Mononuclear cell (primary cell): Measurements from ENCODE around the gene ZGRF1. TPM values are rescaled to one million over a fixed set of nuclear protein-coding genes. Genes with fewer than 3 reads are reported as not detected.
"Not testable (repeated sequence)": the region's sequence is repeated elsewhere in the genome, so short reads cannot be mapped to it uniquely, and the experiment has no call there.

Experiments used
- H3K27me3 ChIP-seq: 2 replicates; pipeline ENCODE4 v1.6.0; 2011; ENCODE audit warnings: low read length, control low read depth; ENCODE audit not compliant: insufficient read depth
- H3K4me1 ChIP-seq: 2 replicates; pipeline ENCODE4 v1.5.1; 2011; ENCODE audit warnings: mild to moderate bottlenecking, low read length, control low read depth; ENCODE audit not compliant: insufficient read depth
- H3K4me3 ChIP-seq: 2 replicates; pipeline ENCODE4 v1.5.1; 2011; ENCODE audit warnings: mild to moderate bottlenecking, low read length, moderate library complexity
- H3K9me3 ChIP-seq: 2 replicates; pipeline ENCODE4 v1.5.1; 2011; ENCODE audit warnings: low read depth, mild to moderate bottlenecking, control low read depth, low read length
- total RNA-seq: library from RNA; depleted of rRNA; stranded (reverse); fragments of >200 nt; gene quantifications from one replicate; pipeline ENCODE4 v1.2.3, GENCODE V29; 2012

Gene ZGRF1
- total RNA-seq, 1 donor, result 10.0 TPM

- no peaks in the 10 kb centered on the region for H3K27me3 ChIP-seq
- H3K4me1 ChIP-seq, result no peaks in the 10 kb centered on the region
- no peaks in the 10 kb centered on the region for H3K9me3 ChIP-seq
- H3K4me3 ChIP-seq, result no peak overlapping the region
These were observed 45.1 kb downstream of the ZGRF1 start for GRCh38 chr4:112591593-112591992.

GRCh38 chr4:112589206-112589605, 47.5 kb downstream of the ZGRF1 start:
- Histone ChIP-seq H3K27me3 (no peaks in the 10 kb centered on the region), H3K4me1 (no peaks in the 10 kb centered on the region), H3K4me3 (no peak overlapping the region), H3K9me3 (no peaks in the 10 kb centered on the region)

GRCh38 chr4:112585977-112586736, 50.6 kb downstream of the ZGRF1 start:
- H3K4me1 ChIP-seq, result no peaks in the 10 kb centered on the region
- H3K4me3 ChIP-seq, result no peak overlapping the region
- H3K27me3 ChIP-seq, result no peaks in the 10 kb centered on the region
- H3K9me3 ChIP-seq, result no peaks in the 10 kb centered on the region

GRCh38 chr4:112567536-112567935, 69.2 kb downstream of the ZGRF1 start:
- H3K4me3 ChIP-seq, result no peak overlapping the region
- no peaks in the 10 kb centered on the region for H3K4me1 ChIP-seq
- H3K27me3 ChIP-seq, result no peaks in the 10 kb centered on the region
- no peaks in the 10 kb centered on the region for H3K9me3 ChIP-seq

- H3K4me3 ChIP-seq, result no peak overlapping the region
These were observed 71.9 kb downstream of the ZGRF1 start for GRCh38 chr4:112564706-112565270.

GRCh38 chr4:112563431-112564200, 73.1 kb downstream of the ZGRF1 start:
- no peaks in the 10 kb centered on the region for H3K27me3 ChIP-seq
- peaks cover 5% of the 10 kb centered on the region for H3K4me1 ChIP-seq
- H3K9me3 ChIP-seq, result no peaks in the 10 kb centered on the region
- no peak overlapping the region for H3K4me3 ChIP-seq

More at GRCh38 chr4:112564706-112565270, 71.9 kb downstream of the ZGRF1 start:
- no peaks in the 10 kb centered on the region for H3K27me3 ChIP-seq
- peaks cover 4% of the 10 kb centered on the region for H3K4me1 ChIP-seq
- no peaks in the 10 kb centered on the region for H3K9me3 ChIP-seq

GRCh38 chr4:112562254-112562879, 74.3 kb downstream of the ZGRF1 start:
- Histone ChIP-seq H3K4me1 (peaks cover 5% of the 10 kb centered on the region), H3K27me3 (no peaks in the 10 kb centered on the region)

GRCh38 chr4:112560084-112560483, 76.6 kb downstream of the ZGRF1 start:
- Histone ChIP-seq H3K4me1 (peaks cover 5% of the 10 kb centered on the region), H3K27me3 (no peaks in the 10 kb centered on the region), H3K4me3 (no peak overlapping the region), H3K9me3 (no peaks in the 10 kb centered on the region)

More at GRCh38 chr4:112562254-112562879, 74.3 kb downstream of the ZGRF1 start:
- Histone ChIP-seq H3K9me3 (no peaks in the 10 kb centered on the region), H3K4me3 (no peak overlapping the region)

GRCh38 chr4:112559053-112559452, 77.7 kb downstream of the ZGRF1 start:
- Histone ChIP-seq H3K4me1 (peaks cover 5% of the 10 kb centered on the region), H3K9me3 (no peaks in the 10 kb centered on the region), H3K4me3 (no peak overlapping the region), H3K27me3 (no peaks in the 10 kb centered on the region)

GRCh38 chr4:112557676-112558411, 78.9 kb downstream of the ZGRF1 start:
- no peaks in the 10 kb centered on the region for H3K27me3 ChIP-seq
- H3K9me3 ChIP-seq, result no peaks in the 10 kb centered on the region
- peaks cover 5% of the 10 kb centered on the region for H3K4me1 ChIP-seq
- H3K4me3 ChIP-seq, result no peak overlapping the region

- H3K4me3 ChIP-seq, H3K9me3 ChIP-seq, H3K27me3 ChIP-seq, H3K4me1 ChIP-seq: not testable (repeated sequence)
These were observed 82.4 kb downstream of the ZGRF1 start for GRCh38 chr4:112554271-112554670.

GRCh38 chr4:112552668-112553067, 84.0 kb downstream of the ZGRF1 start:
- Histone ChIP-seq H3K27me3 (no peaks in the 10 kb centered on the region), H3K4me3 (no peak overlapping the region), H3K4me1 (no peaks in the 10 kb centered on the region), H3K9me3 (no peaks in the 10 kb centered on the region)

- Histone ChIP-seq H3K9me3 (no peaks in the 10 kb centered on the region), H3K4me1 (peaks cover 4% of the 10 kb centered on the region), H3K4me3 (no peak overlapping the region), H3K27me3 (no peaks in the 10 kb centered on the region)
These were observed 86.0 kb downstream of the ZGRF1 start for GRCh38 chr4:112550728-112551127.

GRCh38 chr4:112546476-112546875, 90.2 kb downstream of the ZGRF1 start:
- no peaks in the 10 kb centered on the region for H3K27me3 ChIP-seq
- H3K9me3 ChIP-seq, result no peaks in the 10 kb centered on the region
- no peak overlapping the region for H3K4me3 ChIP-seq
- H3K4me1 ChIP-seq, result peaks cover 4% of the 10 kb centered on the region
